Body of pancreas (tissue), 4 donors: ENCODE results near the gene IP6K2. TPM values are rescaled to one million over a fixed set of nuclear protein-coding genes. Genes with fewer than 3 reads are reported as not detected.

Experiments
- ATAC-seq: fragments of 150-250 bp; one replicate; pipeline ENCODE4 v1.9.1; 2016
- DNase-seq, 4 donors: peaks; one replicate each; pipeline ENCODE4 v3.0.0-alpha.2; 2019
- H3K27ac ChIP-seq, 4 donors: fragments of 200-600 bp; sonication (generic); 1 replicate in 3 of 4; 2 replicates in 1 of 4; pipeline versions ENCODE4 v1.5.1 to v1.6.1; 2016 to 2019; ENCODE audit warnings: mild to moderate bottlenecking in 1 of 4, mixed read lengths in 1 of 4, moderate library complexity in 1 of 4
- H3K27me3 ChIP-seq, 2 donors: fragments of 200-600 bp; sonication (generic); one replicate each; pipeline ENCODE4 v1.6.0; 2016; ENCODE audit warnings: mild to moderate bottlenecking in 1 of 2
- H3K36me3 ChIP-seq, 2 donors: fragments of 200-600 bp; sonication (generic); replicated peaks in 1 of 2; 2 replicates each; pipeline ENCODE4 v1.5.1; 2016; ENCODE audit warnings: low read depth in 2 of 2; ENCODE audit not compliant: insufficient read depth in 1 of 2
- H3K4me1 ChIP-seq: fragments of 200-600 bp; sonication (generic); one replicate; pipeline ENCODE4 v1.6.0; 2016
- H3K4me3 ChIP-seq, 2 donors: fragments of 200-600 bp; sonication (generic); 1 replicate in 1 of 2; 2 replicates in 1 of 2; pipeline ENCODE4 v1.5.1; 2016 to 2019
- H3K9me3 ChIP-seq, 3 donors: fragments of 200-600 bp; sonication (generic); 1 replicate in 2 of 3; 2 replicates in 1 of 3; pipeline ENCODE4 v1.5.1; 2016
- CTCF ChIP-seq, 7 experiments: fragments of 450-650 bp in 4 of 7; fragments of 200-600 bp in 3 of 7; sonication (generic) in 3 of 7; IDR thresholded peaks; one replicate each; pipeline ENCODE4 v1.5.1; 2016 to 2019; ENCODE audit warnings: antibody characterized with exemption in 7 of 7
- POLR2A ChIP-seq, 3 donors: fragments of 450-650 bp; IDR thresholded peaks; one replicate each; pipeline ENCODE4 v1.6.1; 2016; ENCODE audit warnings: antibody characterized with exemption in 3 of 3, mild to moderate bottlenecking in 2 of 3
- WGBS, 2 donors: methylation state at CpG; one replicate each; pipeline ENCODE4 v1.1.5; 2017; 5-methylcytosine and 5-hydroxymethylcytosine counted together
- intact Hi-C: fragments of 100-400 bp; cut with DNase I; formaldehyde crosslinking; loops from one replicate; pipeline ENCODE4 v1.15.1; 2023
- microRNA-seq, 2 donors: library from miRNA; unstranded; fragments of <30 nt; microRNA quantifications; one replicate each; pipeline ENCODE4, GENCODE V29; 2016; ENCODE audit warnings: borderline number of aligned reads in 2 of 2, borderline replicate concordance in 2 of 2
- small RNA-seq: library from RNA; depleted of rRNA; stranded (forward); fragments of <200 nt; gene quantifications from one replicate; pipeline ENCODE3, GENCODE V24; 2016
- total RNA-seq, 2 donors: library from RNA; depleted of rRNA; stranded (reverse); fragments of >200 nt; gene quantifications; one replicate each; pipeline ENCODE4 v1.1.0, GENCODE V29; 2016

The IP6K2 gene
- total RNA-seq, 2 donors from 2014 or later = 67.5 to 138 TPM

DNA sequence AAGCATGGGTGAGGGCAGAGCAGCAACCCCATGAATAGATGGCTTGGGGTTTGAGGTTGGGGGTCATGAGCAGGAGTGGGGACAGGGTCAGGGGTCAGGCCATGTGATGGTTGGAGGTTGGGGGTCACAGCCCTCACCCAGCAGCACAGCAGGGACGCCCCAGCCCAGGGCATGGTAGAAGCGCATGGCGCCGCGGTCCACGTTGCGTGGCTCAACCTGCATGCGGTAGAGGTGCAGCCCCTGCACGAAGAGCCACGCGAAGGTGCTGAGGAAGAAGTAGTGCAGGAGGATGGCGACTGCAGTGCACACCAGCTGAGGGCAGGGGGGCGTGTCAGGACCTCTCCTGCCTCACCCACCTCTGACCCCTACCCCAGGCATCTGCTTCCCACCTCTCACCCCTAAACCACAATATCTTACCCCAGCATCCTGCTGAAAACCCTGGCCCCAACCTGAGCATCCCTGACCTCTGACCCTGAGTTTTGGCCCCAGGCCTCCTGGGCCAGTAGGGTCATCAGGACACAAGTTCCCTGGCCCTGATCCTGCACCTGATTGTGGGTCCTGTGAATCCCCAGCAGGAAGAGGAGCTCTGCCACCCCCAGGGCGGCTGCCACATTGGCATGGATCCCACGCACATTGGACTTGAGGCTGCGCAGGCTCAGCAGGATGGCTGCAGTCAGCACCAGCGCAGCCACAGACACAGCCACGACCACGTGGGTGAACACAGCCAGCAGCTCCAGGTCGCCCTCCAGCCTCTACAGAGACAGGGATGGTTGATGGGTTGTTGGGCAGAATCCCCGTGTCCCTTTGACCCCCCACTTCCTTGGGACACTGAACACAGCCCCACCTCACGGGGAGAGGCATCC is 71.9 kb downstream of the IP6K2 start:
- TF ChIP-seq POLR2A (IDR thresholded peaks at IDR 0.05) (no peak), CTCF (IDR thresholded peaks at IDR 0.05) (no peak)
- ATAC-seq = no peak
- Histone ChIP-seq H3K36me3 (no peaks in the 10 kb centered on the region), H3K9me3 (no peaks in the 10 kb centered on the region), H3K4me3 (no peak overlapping the region), H3K27ac (no peak overlapping the region), H3K27me3 (no peaks in the 10 kb centered on the region), H3K4me1 (no peaks in the 10 kb centered on the region)
- no peak for DNase-seq
- WGBS, 2 donors = 87 to 88% methylated on average over 14 to 22 of the region's 22 CpGs
- intact Hi-C loops = no loop called here

GRCh38 chr3:48642605-48643004 is 74.4 kb downstream of the IP6K2 start:
- ATAC-seq (no peak), DNase-seq (no peak)
- no peak overlapping the region for H3K4me3 ChIP-seq
- no peaks in the 10 kb centered on the region for H3K4me1 ChIP-seq
- H3K27me3 ChIP-seq = no peaks in the 10 kb centered on the region
- no peak for TF ChIP-seq POLR2A (IDR thresholded peaks at IDR 0.05)
- no peak for TF ChIP-seq CTCF (IDR thresholded peaks at IDR 0.05)
- no peaks in the 10 kb centered on the region for H3K36me3 ChIP-seq
- WGBS, 2 donors = 82 to 89% methylated on average over 11 to 12 of the region's 12 CpGs
- H3K27ac ChIP-seq = no peak overlapping the region
- intact Hi-C loops = no loop called here
- no peaks in the 10 kb centered on the region for H3K9me3 ChIP-seq

GRCh38 chr3:48641396-48641795 is 75.6 kb downstream of the IP6K2 start:
- H3K27me3 ChIP-seq = no peaks in the 10 kb centered on the region
- H3K27ac ChIP-seq = no peak overlapping the region
- no peak overlapping the region for H3K4me3 ChIP-seq
- H3K36me3 ChIP-seq = no peaks in the 10 kb centered on the region
- intact Hi-C loops = no loop called here
- DNase-seq (no peak), ATAC-seq (no peak)
- no peak for TF ChIP-seq POLR2A (IDR thresholded peaks at IDR 0.05)
- no peak for TF ChIP-seq CTCF (IDR thresholded peaks at IDR 0.05)
- no peaks in the 10 kb centered on the region for H3K9me3 ChIP-seq
- peaks cover 3% of the 10 kb centered on the region for H3K4me1 ChIP-seq
- 91 to 100% methylated on average over 1 to 3 of the region's 3 CpGs for WGBS, 2 donors

DNA sequence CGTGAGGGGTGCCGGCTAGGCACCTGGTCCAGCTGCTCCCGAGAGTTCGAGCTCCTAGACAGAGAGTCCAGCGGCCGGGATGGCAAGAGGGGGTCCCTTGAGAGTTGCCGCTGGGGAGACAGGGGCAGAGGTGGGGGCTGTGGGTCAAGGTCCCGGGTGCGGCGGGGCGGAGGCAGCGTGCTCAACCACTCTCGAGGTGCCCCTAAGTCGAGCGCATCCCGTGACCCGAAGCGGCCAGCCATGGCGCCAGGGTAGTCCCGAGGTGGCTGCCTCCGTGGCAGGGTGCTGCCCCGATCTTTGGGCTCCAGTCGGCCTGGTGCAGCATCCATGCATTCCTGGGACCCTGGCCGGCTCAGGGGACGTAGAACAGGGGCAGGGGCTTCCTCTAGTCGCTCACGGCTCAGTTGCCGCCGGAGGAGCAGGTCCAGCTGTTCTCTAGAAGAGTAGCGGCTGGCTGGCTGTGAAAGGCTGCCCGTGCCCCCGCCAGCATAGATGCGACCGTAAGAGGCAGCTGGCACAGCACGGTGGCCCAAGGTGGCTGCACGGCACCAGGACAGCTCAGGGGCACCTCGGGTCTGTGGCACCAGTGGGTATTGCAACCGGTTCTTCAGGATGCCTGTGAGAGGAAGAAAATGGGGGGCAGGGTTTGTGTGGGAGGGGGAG is 76.9 kb downstream of the IP6K2 start:
- Histone ChIP-seq H3K4me1 (peaks cover 11% of the 10 kb centered on the region), H3K4me3 (no peak overlapping the region), H3K27me3 (no peaks in the 10 kb centered on the region), H3K9me3 (no peaks in the 10 kb centered on the region), H3K27ac (no peak overlapping the region), H3K36me3 (no peaks in the 10 kb centered on the region)
- DNase-seq (no peak), ATAC-seq (no peak)
- WGBS, 2 donors = 85 to 92% methylated on average over 19 to 24 of the region's 38 CpGs
- TF ChIP-seq POLR2A (IDR thresholded peaks at IDR 0.05) (no peak), CTCF (IDR thresholded peaks at IDR 0.05) (no peak)
- intact Hi-C loops = no loop called here

Small RNA genes lying within 50 kb of the gene (microRNA-seq; reads per million reads assigned to microRNA genes)
- 0 reads per million in 2 donors for gene MIR4793

Small RNA genes lying within 50 kb of the gene (small RNA-seq; reads per million reads assigned to genes)
- gene AC141002.1 = not detected

Other genes with a start within 250 kb of the IP6K2 start
- 10 to 100 TPM; 46.5 to 48.5 TPM for gene SHISA5, start 213.0 kb downstream of the IP6K2 start, total RNA-seq
- gene PFKFB4, start 160.4 kb downstream of the IP6K2 start, total RNA-seq = 10 to 100 TPM in 1 of 2 donors, 1 to 10 TPM in 1; 8.9 to 11.4 TPM
- gene UCN2, start 153.4 kb downstream of the IP6K2 start, total RNA-seq = not detected
- 1 to 10 TPM in 1 of 2 donors, under 1 TPM in 1; 0.52 to 2.3 TPM for gene COL7A1, start 121.9 kb downstream of the IP6K2 start, total RNA-seq
- 100 to 1,000 TPM in 1 of 2 donors, 10 to 100 TPM in 1; 92.9 to 161 TPM for gene UQCRC1, start 107.6 kb downstream of the IP6K2 start, total RNA-seq
- not detected for gene TMEM89, start 95.5 kb downstream of the IP6K2 start, total RNA-seq
- gene SLC26A6, start 81.8 kb downstream of the IP6K2 start, total RNA-seq = 10 to 100 TPM; 17.8 to 35.0 TPM
- 1 to 10 TPM in 1 of 2 donors, under 1 TPM in 1; 0.66 to 2.6 TPM for gene CELSR3, start 54.3 kb downstream of the IP6K2 start, total RNA-seq
- 10 to 100 TPM; 16.6 to 22.1 TPM for gene NCKIPSD, start 31.3 kb downstream of the IP6K2 start, total RNA-seq
- 10 to 100 TPM; 14.8 to 32.0 TPM for gene PRKAR2A, start 130.7 kb upstream of the IP6K2 start, total RNA-seq
- gene SLC25A20, start 181.7 kb upstream of the IP6K2 start, total RNA-seq = 10 to 100 TPM; 20.8 to 31.4 TPM
- 10 to 100 TPM; 43.1 to 99.5 TPM for gene ARIH2, start 201.6 kb upstream of the IP6K2 start, total RNA-seq